ENCODE measurements around the gene PAM. TPM values are rescaled to one million over a fixed set of nuclear protein-coding genes. Genes with fewer than 3 reads are reported as not detected.
"Not testable (repeated sequence)": the region's sequence is repeated elsewhere in the genome, so short reads cannot be mapped to it uniquely, and the experiment has no call there.

Gene PAM
- total RNA-seq, 1 experiment from 2014 or later = 400 TPM

DNA sequence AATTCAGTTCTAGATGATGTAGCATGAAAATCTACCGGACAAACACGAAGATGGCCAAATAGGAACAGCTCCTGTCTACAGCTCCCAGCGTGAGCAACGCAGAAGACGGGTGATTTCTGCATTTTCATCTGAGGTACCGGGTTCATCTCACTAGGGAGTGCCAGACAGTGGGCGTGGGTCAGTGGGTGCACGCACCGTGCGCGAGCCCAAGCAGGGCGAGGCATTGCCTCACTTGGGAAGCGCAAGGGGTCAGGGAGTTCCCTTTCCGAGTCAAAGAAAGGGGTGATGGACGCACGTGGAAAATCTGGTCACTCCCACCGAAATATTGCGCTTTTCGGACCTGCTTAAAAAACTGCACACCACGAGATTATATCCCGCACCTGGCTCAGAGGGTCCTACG, 291.6 kb downstream of the PAM start:
- DNase-seq (ENCODE audit: low read depth) = not testable (repeated sequence)

DNA sequence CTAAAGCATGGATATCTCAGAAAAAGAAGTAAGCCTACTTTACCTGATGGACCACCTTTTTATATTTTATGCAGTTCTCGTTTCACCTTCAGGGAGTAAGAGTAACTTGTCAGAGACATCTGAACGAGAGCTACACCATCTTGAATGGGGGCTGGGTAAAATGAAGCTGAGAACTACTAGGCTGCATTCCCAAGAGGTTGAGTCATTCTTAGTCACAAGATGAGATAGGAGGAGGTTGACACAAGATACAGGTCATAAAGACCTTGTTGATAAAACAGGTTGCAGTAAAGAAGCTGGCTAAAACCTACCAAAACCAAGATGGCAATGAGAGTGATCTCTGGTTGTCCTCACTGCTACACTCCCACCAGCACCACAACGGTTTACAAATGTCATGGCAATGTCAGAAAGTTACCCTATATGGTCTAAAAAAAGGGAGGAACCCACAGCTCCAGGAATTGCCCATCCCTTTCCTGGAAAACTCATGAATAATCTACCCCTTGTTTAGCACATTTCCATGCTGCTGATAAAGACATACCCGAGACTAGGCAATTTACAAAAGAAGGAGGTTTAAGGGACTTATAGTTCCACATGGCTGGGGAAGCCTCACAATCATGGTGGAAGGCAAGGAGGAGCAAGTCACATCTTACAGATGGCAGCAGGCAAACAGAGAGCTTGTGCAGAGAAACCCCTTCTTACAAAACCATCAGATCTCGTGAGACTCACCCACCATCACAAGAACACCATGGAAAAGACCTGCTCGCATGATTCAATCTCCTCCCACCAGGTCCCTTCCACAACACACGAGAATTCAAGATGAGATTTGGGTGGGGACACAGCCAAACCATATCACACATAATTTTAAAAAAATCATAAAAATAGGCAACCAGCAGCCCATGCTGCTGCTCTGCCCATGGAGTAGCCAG, 302.4 kb downstream of the PAM start:
- peak; percentile 58 for DNase-seq (ENCODE audit: low read depth)

DNA sequence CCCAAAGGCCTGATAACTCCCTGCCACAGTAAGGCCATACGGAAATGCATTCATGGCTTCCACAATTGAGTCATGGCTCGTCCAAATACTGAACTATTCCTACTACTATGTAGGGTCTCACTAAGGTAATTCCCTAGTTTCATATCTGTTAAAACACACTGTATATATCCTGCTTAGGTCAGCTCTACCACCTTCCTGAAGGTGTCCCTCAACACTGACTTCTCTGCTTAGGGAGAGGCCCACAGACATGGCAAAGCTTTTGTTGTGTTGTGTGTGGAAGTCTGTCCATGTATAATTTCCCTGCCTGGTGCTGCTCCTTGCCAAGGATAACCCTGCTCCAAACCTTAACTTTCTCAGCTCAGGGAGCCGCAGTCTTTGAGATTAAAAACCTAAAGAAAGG, 304.4 kb downstream of the PAM start:
- no peak for DNase-seq (ENCODE audit: low read depth)

DNA sequence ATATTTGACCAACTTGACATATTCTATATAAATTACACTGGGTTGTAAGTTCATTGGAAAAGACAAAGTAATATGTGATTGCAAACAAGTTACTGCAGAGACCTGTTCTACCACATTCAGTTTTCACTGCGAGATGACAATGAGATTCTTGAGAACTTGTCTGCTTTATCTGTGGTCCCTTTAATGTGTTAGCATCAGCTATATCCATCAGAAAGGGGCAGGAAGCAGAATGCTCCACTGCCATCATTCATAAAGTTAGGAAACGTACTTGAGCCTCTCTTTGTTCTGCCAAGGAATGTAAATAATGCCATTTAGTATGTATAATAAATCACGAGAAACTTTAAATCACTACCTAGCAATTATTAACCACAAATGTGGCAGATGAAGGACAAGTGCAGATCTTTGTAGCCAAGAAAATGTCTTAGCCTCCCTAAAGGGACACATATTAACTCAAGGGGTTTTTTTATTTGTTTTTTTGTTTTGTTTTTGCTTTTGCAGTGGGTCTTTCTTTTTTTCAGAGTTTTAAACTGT, 305.4 kb downstream of the PAM start:
- DNase-seq (ENCODE audit: low read depth) = no peak

DNA sequence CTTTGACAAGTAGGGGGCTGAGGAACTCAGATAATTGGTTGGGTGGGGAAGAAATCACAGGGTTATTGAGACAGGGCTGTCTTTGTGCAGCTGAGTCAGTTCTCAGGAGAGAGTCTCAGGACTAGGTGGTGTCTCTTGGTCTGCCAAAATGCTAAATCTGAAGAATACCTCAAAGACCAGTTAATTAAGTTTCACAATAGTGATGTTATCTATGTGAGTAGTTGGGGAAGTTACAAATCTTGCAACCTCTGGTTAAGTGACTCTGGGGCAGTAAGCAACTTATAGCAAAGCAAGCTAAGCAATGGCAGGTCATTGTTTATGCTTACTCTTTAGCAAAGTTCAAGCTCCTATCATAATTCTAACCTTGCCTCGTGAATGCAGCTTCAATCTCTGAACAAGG, 311.2 kb downstream of the PAM start:
- DNase-seq (ENCODE audit: low read depth) = no peak

DNA sequence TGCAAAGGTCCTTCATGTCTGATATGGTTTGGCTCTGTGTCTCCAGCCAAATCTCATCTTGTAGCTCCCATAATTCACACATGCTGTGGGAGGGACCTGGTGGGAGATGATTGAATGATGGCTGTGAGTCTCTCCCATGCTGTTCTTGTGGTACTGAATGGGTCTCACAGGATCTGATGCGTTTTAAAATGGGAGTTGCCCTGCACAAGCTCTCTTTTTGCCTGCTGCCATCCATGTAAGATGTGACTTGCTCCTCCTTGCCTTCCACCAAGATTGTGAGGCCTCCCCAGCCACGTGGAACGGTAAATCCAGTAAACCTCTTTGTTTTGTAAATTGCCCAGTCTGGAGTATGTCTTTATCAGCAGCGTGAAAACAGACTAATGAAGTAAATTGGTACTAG, 318.4 kb downstream of the PAM start:
- DNase-seq (ENCODE audit: low read depth) = not testable (repeated sequence)

DNA sequence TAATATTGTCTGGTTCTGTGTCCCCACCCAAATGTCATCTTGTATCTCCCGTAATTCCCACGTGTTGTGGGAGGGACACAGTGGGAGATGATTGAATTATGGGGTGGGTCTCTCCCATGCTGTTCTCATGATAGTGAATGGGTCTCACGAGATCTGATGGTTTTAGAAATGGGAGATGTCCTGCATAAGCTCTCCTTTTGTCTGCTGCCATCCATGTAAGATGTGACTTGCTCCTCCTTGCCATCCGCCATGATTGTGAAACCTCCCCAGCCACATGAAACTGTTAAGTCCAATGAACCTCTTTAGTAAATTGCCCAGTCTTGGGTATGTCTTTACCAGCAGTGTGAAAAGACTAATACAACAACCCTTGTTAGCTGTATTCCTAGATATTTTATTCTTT, 320.3 kb downstream of the PAM start:
- no peak for DNase-seq (ENCODE audit: low read depth)
